ENCODE data around the gene SYK. TPM values are rescaled to one million over a fixed set of nuclear protein-coding genes. Genes with fewer than 3 reads are reported as not detected.
A peak's percentile ranks its signal among the peaks of the same experiment; 100 is the strongest.

Gene SYK
- total RNA-seq, 1 donor from 2014 or later = 29.2 TPM

- DNase-seq (ENCODE audit: low read depth) (no peak), FAIRE-seq (peak; percentile 98)
- Histone ChIP-seq H3K27me3 (ENCODE audit: control insufficient read depth, insufficient read depth, low read length) (no peaks in the 10 kb centered on the region), H3K36me3 (ENCODE audit: control insufficient read depth, insufficient read depth, low read length) (peaks cover 6% of the 10 kb centered on the region), H3K4me3 (ENCODE audit: low read depth, low read length) (no peak overlapping the region)
- no peak for TF ChIP-seq CTCF (IDR thresholded peaks at IDR 0.05; ENCODE audit: insufficient read depth, low read length, severe bottlenecking)
Measured at GRCh38 chr9:90842176-90842777, 40.7 kb downstream of the SYK start.

DNA sequence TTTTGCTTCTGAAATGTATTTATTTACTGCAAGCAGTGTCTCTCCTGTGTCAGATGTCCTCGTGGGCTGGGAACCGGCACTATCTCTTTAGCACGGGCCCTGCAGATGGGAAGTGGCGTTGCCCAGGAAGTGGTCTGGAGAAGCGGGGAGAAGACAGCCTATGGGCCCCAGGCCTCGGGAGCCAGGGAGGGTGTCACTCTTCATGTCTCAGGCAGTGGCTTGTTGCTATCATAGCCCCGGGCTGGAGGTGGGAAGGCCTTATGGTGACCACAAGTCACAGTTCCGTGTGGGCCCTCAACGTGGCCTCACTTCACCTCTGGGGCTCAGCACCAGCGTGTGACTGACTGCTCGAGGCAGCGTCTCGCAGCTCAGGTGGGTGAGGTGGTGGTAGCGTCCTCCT, 41.4 kb downstream of the SYK start:
- FAIRE-seq (no peak), DNase-seq (ENCODE audit: low read depth) (no peak)
- Histone ChIP-seq H3K27me3 (ENCODE audit: control insufficient read depth, insufficient read depth, low read length) (no peaks in the 10 kb centered on the region), H3K4me3 (ENCODE audit: low read depth, low read length) (no peak overlapping the region), H3K36me3 (ENCODE audit: control insufficient read depth, insufficient read depth, low read length) (peaks cover 6% of the 10 kb centered on the region)
- no peak for TF ChIP-seq CTCF (IDR thresholded peaks at IDR 0.05; ENCODE audit: insufficient read depth, low read length, severe bottlenecking)

DNA sequence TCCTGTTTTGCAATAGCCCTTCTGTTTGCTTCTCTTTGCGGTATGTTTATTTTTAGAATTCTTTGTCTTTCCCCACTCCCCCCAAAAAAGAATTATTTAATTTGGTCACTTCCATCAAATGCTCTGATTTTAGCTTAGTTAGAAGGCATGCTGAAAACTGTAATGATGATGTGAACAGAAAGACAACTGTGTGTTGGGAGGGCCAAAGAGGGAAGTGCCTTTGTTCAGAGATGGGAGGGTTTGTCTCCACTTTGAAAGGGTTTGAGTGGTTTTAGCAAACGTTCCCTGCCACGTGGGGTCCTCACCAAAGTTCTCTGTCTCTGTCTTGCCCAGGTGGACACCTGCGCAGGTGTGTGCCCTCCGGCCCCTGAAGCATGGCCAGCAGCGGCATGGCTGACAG, 41.9 kb downstream of the SYK start:
- peaks cover 6% of the 10 kb centered on the region for H3K36me3 ChIP-seq (ENCODE audit: control insufficient read depth, insufficient read depth, low read length)
- no peak for TF ChIP-seq CTCF (IDR thresholded peaks at IDR 0.05; ENCODE audit: insufficient read depth, low read length, severe bottlenecking)
- H3K4me3 ChIP-seq (ENCODE audit: low read depth, low read length) = no peak overlapping the region
- DNase-seq (ENCODE audit: low read depth) (no peak), FAIRE-seq (no peak)
- no peaks in the 10 kb centered on the region for H3K27me3 ChIP-seq (ENCODE audit: control insufficient read depth, insufficient read depth, low read length)

DNA sequence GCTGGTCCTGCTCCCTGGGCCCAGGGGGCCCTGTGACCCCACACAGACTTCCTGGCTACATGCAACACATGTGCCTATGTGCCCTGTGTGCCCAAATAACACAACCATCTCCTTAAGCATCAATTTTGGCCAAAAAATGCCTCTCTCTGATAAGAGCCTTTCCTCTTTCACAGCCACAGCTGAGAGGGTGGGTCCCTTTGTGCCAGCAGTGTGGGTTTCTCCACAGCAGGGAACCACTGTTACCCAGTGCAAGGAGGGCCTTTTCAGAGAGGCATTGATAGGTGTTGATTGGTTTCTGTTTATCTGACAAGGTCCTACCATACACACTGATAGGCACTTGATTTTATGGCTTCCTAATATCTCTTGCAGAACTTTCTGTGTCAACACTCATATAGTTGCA, 42.7 kb downstream of the SYK start:
- Histone ChIP-seq H3K27me3 (ENCODE audit: control insufficient read depth, insufficient read depth, low read length) (no peaks in the 10 kb centered on the region), H3K36me3 (ENCODE audit: control insufficient read depth, insufficient read depth, low read length) (peaks cover 8% of the 10 kb centered on the region), H3K4me3 (ENCODE audit: low read depth, low read length) (no peak overlapping the region)
- FAIRE-seq (no peak), DNase-seq (ENCODE audit: low read depth) (no peak)
- TF ChIP-seq CTCF (IDR thresholded peaks at IDR 0.05; ENCODE audit: insufficient read depth, low read length, severe bottlenecking) = no peak

- peaks cover 8% of the 10 kb centered on the region for H3K36me3 ChIP-seq (ENCODE audit: control insufficient read depth, insufficient read depth, low read length)
- no peak overlapping the region for H3K4me3 ChIP-seq (ENCODE audit: low read depth, low read length)
- H3K27me3 ChIP-seq (ENCODE audit: control insufficient read depth, insufficient read depth, low read length) = no peaks in the 10 kb centered on the region
- DNase-seq (ENCODE audit: low read depth) = no peak
- FAIRE-seq = no peak
- TF ChIP-seq CTCF (IDR thresholded peaks at IDR 0.05; ENCODE audit: insufficient read depth, low read length, severe bottlenecking) = no peak
Measured at GRCh38 chr9:90846770-90847419, 45.3 kb downstream of the SYK start.

DNA sequence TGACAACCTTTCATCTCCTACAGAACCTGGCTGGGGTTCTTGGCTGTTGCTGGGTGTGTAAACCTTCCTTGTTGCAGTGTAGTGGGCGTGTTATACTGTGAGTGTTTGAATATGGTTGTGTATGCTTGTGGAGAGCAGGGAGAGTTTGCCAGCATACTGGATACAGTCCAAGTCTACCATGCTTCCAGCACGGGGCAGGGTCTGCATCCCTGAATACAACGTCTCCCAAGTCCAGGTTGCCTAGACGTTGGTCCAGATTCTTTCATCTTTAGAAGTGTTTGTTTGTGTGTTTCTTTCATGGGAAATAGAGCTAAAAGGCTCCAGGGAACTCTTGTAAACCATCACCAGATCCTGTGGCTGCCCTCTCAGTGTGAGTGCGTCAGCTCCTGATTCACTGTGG, 46.4 kb downstream of the SYK start:
- no peak for TF ChIP-seq CTCF (IDR thresholded peaks at IDR 0.05; ENCODE audit: insufficient read depth, low read length, severe bottlenecking)
- Histone ChIP-seq H3K27me3 (ENCODE audit: control insufficient read depth, insufficient read depth, low read length) (no peaks in the 10 kb centered on the region), H3K4me3 (ENCODE audit: low read depth, low read length) (no peak overlapping the region), H3K36me3 (ENCODE audit: control insufficient read depth, insufficient read depth, low read length) (peaks cover 10% of the 10 kb centered on the region)
- DNase-seq (ENCODE audit: low read depth) = no peak
- FAIRE-seq = peak; percentile 18

Data from bronchial epithelial cell (primary cell).